GM19467 (cell line): ENCODE data around the gene MYO9A.

ENCODE experiments used
- ATAC-seq: cut with Tn5 transposase; IDR thresholded peaks from one replicate; pipeline ENCODE4 v1.9.1; 2021; ENCODE audit warnings: mild to moderate bottlenecking, moderate library complexity; ENCODE audit not compliant: unreplicated experiment

The MYO9A gene

DNA sequence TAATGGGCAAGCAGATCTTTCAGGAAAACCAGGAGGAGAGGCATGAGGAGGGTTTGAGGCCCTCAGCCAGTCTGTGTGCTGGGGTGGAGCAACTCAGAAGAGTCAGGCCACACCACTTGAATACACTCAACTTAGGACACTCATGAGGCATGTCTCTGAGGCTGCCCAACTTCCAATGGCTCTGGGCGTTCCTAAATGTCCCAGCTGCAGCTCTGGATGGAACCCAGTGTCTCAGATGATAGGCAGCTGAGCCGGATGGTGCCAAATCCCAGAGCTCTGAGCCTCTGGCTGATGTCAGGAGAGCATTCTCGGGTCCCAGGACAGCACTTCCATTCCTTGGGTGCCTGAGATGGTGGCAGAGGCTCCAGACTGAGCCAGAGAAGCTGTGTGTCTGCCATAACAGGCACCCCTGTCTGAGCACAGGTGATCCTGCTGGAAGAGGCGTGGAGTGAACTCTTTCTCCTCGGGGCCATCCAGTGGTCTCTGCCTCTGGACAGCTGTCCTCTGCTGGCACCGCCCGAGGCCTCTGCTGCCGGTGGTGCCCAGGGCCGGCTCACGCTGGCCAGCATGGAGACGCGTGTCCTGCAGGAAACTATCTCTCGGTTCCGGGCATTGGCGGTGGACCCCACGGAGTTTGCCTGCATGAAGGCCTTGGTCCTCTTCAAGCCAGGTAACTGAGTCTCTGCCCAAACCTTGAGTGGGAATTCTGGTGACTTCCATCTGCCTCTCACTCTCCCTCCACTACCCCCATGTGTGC is 304.8 kb downstream of the MYO9A start:
- ATAC-seq, result no peak

DNA sequence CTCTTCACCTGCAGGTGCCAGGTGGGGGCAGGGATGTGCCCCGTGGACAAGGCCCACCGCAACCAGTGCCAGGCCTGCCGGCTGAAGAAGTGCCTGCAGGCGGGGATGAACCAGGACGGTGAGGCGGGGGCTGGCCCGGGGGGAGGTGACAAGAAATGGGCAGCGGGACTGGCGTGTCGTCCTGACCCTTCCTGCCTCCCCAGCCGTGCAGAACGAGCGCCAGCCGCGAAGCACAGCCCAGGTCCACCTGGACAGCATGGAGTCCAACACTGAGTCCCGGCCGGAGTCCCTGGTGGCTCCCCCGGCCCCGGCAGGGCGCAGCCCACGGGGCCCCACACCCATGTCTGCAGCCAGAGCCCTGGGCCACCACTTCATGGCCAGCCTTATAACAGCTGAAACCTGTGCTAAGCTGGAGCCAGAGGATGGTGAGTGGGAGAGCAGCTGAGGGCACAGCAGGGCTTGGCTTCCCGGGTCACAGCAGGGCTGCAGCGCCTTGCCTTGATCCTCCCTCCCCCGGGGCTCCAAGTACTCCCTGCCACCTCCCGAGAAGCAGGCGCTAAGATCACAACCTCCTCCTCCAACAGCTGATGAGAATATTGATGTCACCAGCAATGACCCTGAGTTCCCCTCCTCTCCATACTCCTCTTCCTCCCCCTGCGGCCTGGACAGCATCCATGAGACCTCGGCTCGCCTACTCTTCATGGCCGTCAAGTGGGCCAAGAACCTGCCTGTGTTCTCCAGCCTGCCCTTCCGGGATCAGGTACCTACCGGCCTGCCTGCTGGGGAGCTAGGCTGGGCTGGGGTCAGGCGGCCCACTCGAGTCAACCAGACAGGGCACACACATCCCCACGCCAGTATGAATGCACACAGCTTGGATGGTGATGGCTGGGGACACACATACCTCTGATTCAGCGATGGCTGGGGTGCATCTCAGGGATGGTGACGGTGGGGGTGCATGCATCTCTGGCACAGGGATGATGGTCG is 305.9 kb downstream of the MYO9A start:
- no peak for ATAC-seq

DNA sequence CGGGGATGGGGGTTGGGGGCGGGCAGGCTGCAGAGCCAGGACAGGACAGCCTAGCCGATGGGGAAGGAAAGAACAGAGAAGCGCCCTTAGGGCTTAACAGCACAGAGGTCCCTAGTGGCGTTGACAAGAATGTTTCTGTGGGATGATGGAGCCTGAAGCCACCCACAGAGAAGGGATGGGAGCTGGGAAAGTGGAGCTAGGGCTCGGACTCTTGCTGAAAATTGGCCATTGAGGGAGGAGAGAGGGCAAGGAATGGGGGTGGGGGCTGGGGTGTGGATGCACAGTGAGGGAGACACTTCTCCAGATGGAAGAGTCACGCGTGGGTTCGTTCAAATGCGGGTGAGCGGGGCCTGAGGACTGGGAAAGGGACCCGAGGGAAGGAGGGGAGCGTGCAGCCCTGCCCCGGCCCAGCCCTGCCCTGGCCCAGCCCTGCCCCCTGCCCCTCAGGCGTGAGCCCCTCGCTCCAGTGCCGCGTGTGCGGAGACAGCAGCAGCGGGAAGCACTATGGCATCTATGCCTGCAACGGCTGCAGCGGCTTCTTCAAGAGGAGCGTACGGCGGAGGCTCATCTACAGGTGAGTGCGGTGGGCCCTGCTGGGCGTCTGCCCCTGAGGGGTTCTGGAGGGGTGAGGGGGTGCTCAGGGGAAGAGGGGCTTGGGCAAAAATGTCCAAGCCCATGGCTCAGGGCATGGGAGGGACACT is 306.8 kb downstream of the MYO9A start:
- no peak for ATAC-seq

DNA sequence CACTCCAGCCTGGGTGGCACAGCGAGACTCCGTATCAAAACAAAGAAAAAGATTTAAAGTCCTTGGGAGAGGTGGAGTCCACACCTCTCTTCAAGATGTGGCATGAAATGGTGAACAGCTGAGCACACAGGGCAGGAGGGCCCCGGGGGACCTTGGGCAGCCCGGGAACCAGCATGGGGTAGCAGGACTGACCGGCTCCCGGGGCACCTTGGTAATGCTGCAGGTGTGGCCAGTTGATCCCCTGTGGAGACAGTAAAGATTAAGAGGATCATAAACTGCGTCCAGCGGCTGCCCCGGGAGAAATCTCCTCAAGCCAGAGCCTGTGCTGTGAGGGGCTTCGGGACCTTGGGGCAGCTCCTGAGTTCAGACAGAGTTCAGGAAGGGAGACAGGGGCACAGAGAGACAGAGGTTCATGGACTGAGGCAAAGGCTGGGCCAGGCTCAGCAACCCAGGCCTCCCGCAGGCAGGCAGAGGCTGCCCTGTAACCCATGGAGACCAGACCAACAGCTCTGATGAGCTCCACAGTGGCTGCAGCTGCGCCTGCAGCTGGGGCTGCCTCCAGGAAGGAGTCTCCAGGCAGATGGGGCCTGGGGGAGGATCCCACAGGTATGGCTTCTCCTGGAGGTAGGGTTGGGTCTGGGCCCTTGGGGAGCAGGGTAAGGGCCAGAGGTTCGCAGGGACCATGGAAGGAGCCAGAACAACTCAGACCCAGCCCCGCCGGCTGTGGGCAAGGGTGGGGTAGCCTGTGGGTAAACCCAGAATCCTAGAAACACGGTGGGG is 307.5 kb downstream of the MYO9A start, which contains the start of gene NR2E3:
NR2E3 (plus strand) TSS at position 299 of the 780 bp plus-strand sequence; CDS start at position 489, 190 bp downstream.
- ATAC-seq, result no peak

DNA sequence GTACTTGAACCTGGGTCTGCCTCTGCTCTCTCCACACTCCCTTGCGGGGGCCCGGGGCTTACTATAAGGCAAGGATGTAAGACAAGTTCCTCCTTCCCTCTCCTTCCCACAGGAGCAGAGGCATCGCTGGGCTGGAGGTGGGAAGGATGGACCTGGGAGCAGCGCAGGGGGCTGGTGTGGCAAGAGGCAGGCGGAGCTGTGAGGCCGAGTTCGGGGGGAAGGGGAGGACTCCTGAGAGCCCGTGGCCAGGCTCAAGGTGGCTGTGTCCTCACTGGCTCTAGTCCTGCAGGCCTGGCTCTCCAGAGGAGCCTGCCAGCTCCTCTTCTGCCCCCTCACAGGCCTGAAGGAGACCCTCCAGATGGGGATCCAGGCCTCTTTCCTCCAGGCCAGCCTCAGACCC is 308.6 kb downstream of the MYO9A start:
- ATAC-seq, result no peak

DNA sequence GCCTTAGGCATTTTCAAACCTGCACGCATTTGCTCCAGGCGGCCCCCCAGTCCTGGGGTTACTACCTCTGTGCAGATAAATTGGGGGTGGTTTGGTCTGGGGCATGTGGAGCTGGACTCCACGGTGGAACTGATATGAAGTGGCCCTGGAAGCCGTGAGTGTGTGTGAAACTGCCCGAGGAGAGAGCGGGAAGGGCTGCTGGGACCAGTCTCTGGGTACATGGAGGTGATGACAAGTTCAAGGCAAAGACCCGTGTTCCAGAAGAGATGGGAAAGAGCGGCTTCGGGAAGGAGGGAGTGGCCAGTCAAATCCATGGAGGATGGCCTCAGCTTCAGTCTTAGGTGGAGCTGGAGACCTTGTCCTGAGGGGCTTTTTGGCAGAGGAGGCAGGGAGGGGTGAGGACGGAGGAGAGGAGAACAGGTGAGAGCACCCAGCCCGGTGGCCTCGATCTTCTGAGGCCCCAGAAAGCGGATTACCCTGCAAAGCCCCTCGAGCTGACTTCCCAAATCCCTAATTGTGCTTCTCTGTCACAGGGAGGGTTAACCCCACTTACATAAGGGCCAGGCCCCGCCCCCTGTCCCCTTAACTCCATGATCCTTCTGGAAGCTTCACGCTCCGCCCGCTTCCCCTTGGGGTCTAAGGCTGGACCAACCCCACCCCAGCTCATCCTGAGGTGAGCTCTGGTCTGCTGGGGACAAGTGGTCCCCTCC is 309.5 kb downstream of the MYO9A start:
- no peak for ATAC-seq

DNA sequence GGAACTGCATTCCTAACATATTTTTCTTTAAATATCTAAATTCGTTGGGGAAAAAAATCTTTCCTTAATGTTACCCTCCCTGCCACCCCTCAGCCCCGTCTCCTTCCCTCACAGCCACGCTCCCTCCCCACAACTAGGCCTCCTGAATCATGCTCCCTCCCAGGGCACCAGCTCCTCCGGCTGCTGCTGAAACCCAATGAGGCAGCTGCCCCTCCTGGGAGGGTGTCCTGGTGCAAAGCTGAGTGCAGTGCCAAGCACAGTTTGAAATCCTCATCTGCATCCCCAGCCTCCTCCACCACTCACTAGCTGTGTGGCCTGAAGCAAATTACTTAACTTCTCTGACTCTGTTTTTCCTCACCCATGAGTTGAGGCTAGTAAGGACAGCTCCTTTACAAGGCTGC is 310.3 kb downstream of the MYO9A start:
- ATAC-seq, result no peak

DNA sequence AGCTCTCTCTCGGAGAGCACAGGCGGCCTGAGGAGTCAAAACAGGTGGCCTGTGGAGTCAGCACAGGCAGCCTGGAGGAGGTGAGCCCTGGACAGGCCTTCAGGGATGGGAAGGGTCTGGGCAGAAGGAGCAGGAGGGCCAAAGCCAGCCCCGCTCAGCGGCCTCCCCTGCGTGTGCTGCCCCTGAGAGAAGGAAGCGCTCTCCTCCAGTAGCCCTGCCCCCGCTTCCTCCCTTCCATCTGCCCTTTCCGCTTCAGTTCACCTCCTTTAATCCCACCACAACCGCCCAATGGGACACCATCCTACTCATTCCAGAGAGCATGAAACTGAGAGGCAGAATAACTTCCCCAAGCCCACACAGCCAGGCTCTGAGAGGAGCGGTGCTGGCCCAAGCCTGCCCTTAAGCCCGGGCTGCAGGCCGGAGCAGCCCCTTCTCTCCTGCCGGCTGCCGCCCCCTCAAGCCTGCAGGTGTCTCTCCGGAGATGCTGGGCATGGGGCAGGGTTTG is 310.8 kb downstream of the MYO9A start:
- no peak for ATAC-seq

DNA sequence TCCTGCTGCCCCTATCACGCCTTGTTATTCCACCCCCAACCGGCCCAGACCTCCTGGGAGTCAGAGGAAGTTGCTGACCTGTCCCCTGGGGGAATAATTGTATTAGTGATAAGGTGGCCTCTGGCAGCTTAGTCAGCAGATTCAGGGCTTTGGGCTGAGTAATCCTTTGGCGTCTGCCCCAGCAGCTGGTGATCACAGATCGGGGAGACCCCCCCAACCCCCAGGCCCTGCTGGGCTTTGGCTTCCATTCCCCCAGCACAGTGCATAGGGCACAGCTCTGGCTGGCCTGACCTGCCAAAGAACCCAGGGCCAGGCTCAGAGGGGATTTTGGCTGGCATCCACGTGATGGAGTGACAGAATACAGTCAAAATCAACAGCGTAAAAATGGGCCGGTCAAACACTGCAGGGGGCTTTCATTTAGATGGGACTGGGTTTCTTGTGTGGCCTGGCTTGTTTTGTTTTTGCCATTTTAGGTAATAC is 311.5 kb downstream of the MYO9A start:
- no peak for ATAC-seq

DNA sequence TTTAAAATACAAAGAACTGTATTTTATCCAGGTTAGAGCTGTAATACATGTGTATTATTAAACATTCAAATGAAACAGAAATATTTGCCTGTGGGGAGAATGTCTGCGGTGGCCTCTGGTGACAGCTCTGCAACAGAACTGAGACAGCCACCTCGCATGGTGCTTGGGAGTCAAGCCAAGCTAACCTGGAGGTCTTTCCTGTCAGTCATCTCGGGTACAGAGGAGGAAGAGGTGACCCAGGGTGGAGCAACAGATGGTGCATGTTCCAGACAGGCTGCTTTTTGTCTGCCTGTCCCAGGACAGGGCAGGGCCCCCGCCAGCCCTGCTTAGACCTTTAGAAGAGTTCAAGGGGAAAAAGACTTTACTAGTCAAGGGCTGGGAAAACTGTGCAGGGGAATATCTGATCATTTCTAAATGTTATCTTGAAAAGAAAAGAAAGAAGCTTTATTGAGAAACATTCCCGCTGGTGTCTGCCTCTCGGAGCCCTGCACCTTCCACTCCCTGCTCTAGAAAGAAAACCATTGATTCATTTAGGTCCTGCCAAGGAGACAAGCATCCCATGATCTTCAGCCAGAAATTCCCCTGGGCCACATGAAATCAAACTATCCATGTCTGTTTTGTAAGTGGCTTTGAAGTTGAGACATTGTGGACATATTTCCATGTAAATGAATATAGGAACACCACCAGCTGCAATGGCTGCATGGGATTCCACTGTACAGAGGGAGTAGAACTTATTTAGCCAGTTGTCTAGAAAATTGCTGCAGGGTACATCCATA is 313.1 kb downstream of the MYO9A start:
- peak; percentile 56 for ATAC-seq

DNA sequence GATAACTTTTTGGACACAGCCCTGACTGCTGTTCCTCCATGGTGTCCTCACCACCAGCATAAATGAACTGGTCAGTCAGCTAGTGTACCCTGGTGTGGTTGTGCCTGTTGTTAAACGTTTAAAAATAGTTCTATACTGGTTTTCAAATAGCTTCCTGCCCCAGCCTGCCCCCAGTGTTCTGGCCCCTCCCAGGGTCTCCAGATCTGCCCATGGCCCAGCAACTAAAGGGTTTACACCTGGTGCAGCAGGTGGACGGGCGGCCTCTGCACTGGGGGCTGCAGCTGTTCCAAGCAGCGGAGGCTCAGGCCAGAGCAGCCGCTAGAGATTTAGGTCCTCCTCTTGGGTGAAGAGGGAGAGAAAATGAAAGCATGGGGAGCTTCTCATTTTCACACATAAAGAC is 313.7 kb downstream of the MYO9A start:
- ATAC-seq, result no peak

DNA sequence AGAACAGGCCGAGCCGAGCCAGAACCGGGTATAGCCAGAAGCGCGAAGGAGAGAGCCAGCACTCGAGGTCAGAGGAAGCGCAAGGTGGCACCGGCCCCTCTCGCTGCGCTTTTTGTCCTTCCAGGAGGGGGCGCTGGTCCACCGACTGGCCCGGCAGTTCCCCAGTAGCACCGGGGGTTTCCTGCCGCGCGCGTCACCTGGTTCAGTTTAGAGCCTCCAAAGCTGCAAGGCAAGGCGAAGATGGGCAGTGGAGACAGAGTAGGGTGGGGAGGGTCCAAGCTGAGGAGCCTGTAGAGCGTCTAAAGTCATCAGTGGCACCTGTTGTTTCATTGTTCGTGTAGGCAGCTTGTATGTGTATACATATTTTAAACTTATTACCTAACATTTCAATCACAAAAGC is 315.2 kb downstream of the MYO9A start:
- no peak for ATAC-seq

DNA sequence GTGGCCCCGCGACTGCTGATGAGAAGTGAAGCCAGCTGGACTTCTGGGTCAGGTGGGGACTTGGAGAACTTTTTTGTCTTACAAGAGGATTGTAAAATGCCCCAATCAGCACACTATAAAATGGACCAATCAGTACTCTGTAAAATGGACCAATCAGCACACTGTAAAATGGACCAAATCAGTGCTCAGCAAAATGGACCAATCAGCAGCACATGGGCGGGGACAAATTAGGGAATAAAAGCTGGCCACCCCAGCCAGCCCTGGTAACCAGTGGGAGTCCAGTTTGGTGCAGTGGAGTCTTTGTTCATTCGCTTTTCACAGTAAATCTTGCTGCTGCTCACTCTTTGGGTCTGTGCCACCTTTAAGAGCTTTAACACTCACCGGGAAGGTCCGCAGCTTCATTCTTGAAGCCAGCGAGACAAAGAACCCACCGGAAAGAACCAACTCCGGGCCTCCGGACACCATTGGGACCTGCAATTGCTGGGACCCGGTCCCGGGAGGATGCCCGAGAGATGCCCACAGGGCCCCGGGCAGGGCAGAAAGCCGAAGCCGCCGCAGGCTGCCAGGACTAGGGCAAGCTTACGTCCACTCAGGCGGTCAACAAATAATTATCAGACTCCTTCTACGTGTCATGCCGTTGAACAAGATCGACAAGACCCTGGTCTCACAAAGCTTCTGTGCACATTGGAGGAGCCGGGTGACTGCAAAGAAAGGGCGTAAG is 315.9 kb downstream of the MYO9A start:
- ATAC-seq, result no peak

DNA sequence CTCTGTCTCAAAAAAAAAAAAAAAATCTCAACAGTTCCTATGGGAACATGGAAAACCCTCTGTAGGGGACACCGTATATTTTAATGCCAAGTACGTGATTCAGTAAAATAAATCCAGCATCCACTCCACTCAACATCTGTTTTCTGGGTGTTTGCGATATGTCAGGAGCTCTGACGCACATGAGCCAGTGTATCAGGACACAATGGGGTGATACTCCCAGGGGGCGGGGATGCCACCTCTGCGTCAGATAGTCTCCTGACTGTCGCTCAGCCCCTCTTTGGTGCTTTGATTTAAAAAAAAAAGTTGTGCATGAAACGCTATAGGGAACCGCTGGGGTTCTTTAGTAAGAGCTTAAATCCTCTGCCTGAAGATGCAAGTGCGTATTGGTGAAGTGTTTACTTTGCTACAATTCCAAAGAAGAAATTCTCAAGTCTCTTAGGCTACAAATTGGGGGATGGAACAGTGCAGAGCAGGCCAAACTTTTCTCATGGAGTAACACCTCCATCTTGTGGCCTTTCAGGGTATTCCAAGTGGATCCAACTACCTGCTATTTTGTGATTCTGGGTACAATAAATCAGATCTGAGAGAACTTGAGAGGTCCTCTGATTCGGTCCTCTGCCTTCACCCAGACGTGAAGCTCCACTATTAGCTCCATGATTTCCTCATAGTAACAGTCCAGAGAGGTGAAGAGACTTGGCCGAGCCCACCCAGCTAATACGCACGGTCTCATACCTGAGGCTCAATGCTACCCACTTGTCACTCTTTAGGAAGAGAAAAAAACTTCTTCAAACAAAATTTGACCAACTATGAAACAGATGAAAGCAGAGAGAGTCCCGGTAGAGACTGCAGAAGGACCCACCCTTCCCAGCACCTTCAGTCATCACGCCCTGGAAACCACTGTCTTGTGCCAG is 316.9 kb downstream of the MYO9A start:
- ATAC-seq, result no peak

DNA sequence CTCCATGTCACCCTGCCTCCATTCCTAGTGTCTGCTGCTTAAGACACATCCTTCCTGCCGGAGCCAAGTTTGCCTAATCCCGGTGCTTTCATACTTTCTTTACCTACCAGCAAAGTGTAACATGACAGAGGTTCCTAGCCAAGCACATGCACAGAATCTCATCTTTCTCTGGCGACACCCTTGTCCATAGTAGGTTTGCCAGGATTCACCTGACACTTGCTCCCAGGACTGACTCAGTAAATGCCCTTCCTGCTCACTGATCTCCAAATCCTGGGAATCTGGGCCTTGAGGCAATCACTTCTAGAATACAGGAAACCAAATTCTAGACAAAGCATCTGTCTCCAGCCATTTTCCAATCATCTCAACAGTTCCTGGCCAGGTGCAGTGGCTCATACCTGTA is 317.8 kb downstream of the MYO9A start:
- no peak for ATAC-seq

DNA sequence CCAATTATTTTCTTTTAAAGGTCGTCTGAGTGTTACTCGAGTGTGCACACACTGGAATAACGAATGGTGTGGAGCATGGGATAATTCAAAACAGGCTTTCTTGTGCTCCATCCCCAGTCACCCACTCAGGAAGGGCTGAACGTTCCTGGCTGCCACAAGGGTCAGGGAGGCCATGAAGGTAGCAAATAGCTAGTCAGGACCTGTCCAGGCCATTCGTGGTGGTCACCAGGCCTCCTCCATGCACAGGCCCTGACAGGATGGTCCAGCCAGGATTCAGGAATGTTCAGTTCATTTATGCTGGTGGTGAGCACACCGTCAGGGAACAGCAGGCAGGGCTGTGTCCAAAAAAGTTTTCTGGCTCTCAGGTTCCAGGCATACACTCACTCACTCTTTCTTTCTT is 319.3 kb downstream of the MYO9A start:
- no peak for ATAC-seq

DNA sequence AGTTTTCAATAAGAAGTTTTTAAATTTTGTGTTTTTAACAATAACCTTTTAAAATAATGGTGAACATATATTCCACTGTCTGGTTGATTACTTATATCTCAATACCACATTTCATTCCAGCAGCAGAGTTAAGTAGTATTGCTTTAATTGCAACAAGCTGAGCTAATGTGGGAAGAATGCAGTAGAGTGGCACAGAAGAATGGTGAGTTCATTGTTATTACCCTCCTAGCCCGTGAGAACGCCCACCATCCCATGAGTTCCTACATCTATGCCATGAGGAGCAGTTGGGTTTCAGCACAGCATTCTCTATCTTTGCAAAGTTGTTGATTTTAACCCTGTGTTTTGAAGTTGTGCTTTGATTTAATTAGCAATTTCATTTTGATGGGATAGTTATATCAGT is 325.4 kb downstream of the MYO9A start:
- no peak for ATAC-seq
